HG03280 (cell line): Measurements from ENCODE around the gene TSEN2.
A peak's percentile ranks its signal among the peaks of the same experiment; 100 is the strongest.
"Not testable (repeated sequence)": the region's sequence is repeated elsewhere in the genome, so short reads cannot be mapped to it uniquely, and the experiment has no call there.

Experiments
- ATAC-seq: cut with Tn5 transposase; IDR thresholded peaks from one replicate; pipeline ENCODE4 v1.9.1; 2021; ENCODE audit warnings: mild to moderate bottlenecking, moderate library complexity; ENCODE audit not compliant: unreplicated experiment

TSEN2 gene

DNA sequence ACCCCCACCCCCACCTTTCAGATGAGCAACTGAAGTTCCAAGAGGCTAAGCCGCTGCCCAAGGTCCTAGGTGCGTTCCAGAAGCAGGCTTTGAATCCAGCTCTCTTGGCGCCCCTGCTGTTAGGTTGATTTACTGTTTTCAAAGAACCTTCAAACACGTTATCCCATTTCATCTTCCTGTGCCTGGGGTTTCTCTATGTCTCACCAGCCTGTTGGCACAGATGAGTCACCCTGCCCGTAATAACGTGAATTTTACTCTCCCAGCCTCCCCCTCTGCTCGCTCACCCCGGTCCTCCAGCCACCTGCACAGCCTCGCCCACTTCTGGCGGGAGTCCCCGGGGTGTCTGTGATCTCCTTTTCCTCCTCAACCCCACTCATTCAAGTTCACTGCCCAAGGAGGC, 13.0 kb upstream of the TSEN2 start:
- no peak for ATAC-seq

DNA sequence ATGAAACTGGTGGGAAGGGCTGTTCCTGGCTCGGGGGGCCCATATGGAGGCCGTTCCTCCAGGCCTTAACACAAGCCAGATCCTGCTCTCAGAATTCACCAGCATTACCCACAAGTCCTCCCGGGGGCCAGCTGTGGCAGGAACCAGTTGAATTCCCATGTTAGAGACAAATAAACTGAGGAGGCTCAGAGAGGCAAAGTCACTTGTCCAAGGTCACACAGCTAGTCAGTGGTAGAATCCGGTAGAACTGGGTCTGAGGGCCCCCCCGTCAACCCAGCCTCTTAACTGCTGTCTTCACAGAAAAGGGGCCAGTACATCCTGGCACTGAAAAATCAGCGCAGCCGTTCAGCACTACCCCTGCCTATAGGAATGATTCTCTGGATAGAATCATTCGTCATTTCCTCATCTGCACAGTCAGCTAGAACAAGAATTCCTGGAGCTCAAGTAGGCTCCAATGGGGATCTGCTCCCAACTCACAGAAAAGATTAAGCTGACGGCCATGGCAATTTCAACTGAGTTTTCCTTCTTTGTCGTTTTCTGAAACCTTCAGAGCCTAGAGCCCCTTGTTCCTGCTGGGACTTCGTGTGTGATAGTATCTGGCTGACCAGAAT, 12.2 kb upstream of the TSEN2 start:
- ATAC-seq = no peak

DNA sequence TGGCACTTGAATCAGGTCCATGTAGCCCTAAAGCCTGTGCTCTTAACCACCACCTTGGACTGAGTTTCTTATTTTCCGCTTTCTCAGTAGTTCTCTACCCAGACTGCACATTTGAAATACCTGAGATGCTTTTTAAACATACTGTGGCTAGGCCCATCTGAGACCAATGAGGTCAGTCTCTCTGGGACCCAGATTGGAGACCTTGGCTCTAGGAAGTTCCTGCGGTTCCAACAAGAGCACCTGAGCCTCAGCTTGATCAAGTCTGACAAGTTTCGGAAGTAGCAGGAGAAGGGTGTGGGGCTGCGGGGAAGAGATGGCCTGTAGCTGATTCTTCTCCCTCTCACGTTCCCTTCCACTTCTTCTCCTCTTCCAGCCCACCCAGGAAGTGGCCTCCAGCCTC, 11.5 kb upstream of the TSEN2 start:
- no peak for ATAC-seq

DNA sequence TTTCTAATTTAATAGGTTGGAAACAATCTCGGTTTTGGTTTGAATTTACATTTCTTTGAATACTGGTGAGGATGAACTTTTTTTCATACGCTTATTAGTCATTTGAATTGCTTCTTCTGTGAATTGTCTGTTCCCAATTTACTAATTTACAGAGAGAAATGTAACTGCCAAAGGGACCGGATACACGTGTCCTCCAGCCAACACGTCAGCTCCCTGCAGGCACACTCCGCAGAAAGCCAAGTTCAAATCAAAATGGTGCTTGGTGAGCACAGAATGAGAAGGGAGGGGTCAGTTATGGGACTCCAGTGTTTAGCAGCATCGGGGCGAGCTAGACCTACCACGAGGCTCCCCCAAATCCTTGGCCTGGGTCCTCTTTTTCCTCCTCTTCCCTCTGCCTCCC, 10.8 kb upstream of the TSEN2 start:
- ATAC-seq = no peak

DNA sequence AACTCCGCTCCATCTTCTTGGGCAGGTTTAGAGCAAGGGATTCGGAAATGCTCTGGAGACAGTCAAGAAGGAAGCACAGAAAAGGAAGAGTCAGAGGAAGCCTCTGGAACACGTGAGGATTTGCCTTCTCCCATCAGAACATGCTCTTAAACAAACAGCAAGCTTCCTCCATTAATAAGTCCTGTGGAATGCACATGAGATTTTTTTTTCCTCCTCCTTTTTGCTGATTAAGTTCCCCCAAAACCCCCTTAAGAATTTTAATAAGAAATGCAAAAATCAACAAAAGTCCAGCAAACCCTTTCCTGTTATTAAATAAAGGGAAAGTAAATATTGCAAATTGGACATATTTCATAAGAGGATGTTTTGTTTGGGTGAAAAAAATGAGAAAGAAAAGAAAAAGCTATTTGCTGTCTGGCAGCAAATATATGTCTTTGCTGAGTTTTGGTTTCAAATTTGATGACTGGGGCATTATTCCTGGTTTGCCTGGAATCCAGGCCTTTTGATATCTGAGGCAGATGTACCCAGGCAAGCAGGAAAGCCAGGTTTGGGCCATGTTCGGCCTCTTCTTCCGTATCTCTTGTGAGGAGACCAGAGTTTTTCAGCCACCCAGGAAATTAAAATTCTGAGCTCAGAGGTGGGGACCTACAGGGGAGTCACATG, 7.9 kb upstream of the TSEN2 start:
- no peak for ATAC-seq

DNA sequence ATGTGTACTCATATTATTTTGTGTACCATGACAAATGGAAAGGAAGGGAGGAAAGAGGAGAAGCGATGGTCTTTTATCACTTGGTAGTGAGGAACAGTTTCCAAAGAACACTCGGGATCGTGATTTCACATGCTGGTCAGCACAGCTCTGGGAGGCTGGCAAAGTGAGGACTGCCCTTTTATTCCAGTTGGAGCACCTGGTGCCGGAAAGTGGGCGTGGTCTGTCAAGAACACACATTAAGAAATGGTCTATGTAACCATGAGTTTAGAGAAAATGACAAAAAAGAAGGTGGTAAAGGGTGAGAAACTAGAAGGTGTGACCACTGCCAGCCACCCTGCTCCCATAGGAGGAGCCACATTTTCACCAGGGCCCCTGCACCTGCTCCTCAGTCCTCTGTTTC, 7.0 kb upstream of the TSEN2 start:
- ATAC-seq = no peak

DNA sequence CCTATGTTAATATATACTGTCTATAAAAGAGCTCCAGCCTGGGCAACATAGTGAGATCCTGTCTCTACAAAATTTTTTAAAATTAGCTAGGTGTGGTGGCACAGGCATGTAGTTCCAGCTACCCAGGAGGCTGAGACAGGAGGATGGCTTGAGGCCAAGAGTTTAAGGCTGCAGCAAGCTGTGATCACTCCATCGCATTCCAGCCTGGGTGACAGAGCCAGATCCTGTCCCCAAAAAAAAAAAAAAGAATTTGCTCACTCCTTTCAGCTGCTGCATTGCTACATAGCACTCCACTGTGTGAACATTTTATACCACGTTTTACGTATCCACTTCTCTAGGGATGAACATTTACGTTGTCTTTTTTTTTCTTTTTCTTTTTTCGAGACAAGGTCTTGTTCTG, 6.0 kb upstream of the TSEN2 start:
- ATAC-seq = no peak

DNA sequence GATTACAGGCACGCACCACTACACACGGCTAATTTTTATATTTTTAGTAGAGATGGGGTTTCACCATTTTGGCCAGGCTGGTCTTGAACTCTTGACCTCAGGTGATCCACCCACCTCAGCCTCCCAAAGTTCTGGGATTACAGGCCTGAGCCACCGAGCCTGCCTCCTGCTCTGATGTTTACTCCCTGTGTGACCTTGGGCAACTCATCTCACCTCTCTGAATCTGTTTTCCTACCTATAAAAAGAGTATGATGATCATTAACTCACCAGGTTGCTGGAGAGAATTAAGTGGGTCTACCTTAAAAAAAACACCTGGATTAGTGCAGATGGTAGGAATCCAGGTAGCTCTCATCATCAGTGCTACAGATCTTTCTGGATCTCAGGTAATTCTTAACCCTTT, 5.1 kb upstream of the TSEN2 start:
- not testable (repeated sequence) for ATAC-seq

DNA sequence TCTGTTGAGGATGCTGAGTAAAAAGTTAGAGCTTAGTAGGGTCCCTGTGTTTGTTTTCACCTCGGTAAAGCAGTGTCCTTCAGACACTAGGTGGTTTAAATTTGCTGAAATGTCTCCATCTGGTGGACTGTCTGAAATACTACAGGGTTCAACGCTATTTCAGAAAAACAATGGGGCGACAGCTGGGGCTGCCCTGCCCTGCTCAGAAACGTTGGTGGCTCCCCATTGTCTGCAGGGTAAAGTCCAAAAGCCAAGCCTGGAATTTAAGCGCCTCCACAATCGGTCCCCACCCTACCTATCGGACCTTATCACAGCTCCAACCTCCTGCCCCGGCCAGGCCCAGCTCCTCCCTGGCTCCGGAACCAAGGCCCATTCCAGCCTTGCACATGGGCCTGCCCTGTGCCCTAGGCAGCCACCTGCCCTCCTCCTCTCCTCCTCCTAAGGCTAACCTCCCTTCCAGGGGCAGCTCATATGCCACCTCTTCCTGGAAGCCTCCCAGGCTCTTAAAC, 4.3 kb upstream of the TSEN2 start:
- no peak for ATAC-seq

DNA sequence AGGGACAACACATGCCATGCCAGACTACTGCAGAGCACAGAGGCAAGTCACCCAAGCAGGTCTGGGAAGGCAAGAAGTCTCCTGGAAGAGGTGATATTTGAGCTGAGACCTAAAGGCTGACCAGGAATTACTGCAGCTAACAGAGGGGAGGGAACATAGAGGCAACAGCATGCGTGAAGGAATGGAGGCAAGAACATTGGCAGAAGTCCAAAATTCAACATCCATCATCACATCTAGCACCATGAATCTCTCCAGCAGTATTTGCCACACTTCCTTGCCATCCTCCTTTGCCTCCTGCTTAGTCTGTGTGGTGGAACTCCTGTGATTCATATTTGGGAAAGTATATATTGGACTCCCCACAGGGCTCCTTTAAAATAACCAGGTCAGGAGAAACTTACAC, 870 bp upstream of the TSEN2 start:
- no peak for ATAC-seq

DNA sequence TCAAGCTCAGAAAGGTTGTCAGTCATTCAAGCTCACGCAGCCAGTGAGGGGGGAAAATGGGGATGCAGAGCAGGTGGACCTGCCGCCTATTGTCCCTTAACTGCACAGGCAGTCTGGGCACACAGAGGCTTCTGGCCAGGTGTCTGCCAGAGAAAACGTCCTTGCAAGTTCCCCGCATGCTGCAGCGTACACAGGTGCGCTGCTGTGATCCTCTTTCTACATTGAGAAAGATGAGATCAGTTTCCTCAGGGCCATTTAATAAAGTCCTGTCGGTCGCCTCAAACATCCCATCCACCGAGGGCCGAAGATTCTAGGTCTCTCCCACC, 445 bp upstream of the TSEN2 start:
- ATAC-seq = peak; percentile 5

DNA sequence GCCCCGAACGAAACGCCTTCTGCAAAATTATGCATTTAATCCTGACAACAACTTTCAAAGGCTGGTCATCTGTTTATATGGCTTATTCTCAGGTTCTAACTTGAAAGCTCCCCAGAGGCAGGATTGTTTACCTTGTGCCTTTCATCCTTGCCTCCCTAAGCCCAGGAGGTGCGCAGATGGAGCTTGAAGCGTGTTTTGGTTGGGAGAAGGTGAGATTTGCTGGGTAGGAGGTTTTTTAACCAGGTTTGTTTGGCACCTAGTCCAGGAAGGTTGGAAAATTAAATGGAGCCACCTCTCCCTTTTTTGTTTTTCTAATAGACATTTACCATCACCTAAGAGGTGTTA, 675 bp downstream of the TSEN2 start:
- ATAC-seq = no peak

DNA sequence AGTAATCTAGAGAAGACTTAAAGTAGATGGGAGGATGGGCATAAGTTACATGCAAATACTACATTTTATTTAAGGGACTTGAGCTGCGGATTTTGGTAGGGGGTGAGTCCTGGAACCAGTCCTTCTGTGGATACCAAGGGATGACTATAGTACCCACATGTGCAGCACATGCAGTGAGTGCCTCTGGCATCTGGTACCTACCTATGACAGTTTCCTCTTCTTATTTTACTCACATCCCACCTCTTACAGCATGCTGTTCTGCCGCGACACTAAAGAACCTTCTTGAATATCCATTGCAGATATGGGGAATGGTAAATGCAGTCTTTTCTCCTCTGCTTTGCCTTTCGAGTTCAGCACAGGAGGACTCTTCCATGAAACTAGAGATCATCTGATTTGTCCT, 1.7 kb downstream of the TSEN2 start:
- ATAC-seq = no peak

DNA sequence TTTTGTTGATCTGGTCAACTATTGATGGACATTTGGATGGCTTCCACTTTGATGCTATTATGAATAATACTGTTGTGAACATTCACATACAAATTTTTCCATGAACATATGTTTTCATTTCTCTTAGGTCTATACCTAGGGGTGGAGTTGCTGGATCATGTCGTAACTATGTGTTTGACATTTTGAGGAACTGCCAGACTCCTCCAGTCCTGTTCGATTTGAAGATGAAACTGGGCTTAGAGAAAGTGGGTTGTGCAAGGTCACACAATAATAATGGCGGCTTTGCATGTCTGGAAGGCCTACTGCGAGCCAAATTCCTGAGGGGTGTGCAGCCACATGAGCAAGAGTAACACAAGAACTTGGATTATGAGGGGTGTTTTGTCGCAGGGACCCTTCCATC, 2.6 kb downstream of the TSEN2 start:
- ATAC-seq = no peak

DNA sequence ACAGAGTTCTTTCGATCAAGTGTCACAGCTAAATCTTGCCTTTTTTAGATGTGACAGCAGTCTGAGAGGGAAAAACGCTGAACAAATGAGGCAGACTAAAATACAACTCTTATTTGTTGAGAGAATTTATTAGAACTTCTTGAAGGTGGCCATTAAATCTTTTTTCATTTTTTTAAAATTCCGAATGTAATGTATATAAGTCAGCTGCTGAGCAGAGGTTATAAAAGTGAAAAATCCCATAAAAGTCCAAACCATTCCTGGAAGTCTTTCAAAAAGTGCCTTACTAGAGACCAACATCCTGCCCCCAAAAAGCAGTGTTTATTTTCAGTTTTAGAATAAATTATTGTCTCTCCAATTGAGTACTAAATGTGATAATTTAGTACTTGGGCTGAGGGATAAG, 3.1 kb downstream of the TSEN2 start:
- ATAC-seq = no peak

DNA sequence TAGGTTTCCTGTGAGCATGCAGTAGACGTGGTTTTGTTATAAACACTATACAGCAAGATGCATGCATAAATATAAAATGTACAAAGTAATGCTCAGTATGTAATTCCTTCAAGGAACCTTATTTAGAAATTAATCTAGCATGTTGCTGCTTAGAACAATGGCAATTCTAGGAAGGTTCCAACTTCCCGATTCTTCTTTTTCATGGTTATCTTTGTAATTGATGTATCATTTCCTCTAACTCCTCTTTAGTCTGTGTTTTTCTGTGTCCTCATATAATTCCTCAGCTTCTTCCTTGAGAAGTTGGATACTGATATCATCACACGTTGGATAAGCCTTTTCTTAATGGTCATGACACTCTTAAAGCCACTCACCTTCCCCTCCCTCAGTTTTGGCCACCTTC, 3.5 kb downstream of the TSEN2 start:
- no peak for ATAC-seq

DNA sequence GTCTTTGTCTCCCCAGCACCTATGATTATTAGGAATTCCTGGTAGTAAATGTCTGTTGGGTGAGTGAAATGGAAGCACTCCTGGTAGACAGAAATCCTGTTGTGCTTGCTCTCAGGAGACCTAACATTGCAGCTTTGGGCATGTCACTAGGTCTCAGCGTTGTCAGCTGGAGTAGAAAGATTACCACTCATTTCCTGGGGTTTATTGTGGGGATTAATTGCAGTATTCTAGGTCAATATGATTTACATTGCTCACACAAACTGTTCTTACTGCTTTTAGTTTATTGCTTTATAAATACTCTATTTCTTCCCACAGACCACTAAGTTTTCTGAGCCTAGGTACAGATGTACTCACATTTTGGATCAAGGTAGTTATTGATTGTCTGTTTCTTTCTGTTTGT, 5.1 kb downstream of the TSEN2 start:
- no peak for ATAC-seq

DNA sequence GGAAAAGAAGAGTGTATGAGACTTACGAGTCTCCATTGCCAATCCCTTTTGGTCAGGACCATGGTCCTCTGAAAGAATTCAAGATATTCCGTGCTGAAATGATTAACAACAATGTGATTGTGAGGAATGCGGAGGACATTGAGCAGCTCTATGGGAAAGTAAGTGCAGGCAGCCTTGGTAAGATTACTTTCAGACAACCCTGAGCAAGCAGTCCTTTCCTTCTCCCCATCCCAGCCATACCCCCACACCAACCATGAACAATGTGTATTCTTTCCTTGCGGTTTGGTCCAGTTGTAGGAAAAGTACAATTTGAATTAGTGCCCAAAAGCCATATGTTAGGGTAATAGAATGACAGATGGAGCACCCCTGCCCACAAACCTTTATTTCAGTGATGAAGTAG, 5.6 kb downstream of the TSEN2 start:
- ATAC-seq = no peak

DNA sequence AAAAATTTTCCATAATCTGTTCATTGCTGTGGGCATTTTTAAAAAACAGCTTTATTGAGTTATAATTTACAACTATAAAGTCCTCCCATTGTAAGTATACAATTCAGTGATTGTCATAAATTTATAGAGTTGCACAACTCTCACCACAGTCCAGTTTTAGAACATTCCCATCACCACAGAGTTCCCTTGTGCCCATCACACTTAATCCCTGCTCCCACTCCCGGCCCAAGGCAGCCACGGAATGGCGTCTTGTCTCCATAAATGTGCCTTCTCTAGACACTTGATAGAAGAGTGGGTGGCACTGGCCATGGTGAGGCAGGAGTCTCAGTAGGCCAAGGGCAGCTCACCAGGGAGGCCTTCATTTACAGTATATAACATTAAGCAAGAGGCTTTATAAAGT, 6.3 kb downstream of the TSEN2 start:
- ATAC-seq = no peak

DNA sequence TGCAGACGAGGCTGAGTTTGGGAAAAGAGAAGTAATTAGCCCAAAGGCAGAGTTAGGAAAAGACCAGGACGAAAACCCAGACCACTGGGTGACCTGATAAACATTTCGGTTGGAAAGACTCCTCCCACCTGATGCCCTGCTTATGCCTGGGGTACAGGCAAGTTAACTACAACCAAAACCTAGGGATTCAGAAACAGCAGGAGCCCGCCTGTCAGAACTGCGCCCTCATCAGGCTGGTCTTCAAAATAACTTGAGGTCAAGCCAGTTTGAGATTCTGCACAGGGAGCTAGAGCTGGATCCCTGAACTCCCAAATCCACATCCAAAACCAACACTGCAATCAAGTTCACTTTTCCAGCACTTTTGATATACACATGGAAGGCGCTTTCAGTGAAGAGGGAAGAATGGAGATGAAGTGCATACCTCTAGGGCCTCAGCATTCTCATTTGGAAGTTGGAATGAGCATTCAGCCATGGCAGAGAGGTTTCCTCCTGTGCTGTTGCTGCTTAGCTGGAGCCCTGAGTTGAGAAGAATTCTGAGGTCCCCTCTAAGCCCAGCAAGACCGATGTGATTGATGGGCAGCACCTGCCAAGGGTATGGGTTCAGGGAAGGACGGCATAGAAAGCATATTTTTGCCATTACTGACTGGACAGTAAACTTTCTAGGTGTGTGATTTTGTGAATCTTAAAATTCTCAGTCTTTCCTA, 11.6 kb downstream of the TSEN2 start:
- no peak for ATAC-seq

DNA sequence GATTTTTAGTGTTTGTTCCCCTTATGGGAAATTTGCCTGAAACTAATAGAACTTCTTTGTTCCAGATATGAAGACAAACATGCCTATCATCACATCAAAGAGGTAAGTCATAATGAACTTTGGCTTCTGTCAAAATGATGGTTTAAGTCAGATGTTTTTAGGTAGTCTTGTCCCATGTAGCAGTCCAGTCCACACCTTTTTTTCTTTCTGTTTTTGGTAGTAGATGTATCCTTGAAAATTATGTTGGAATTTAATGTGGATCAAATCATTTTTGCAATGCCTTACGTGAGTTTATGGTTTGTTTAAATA, 12.1 kb downstream of the TSEN2 start:
- ATAC-seq = no peak

DNA sequence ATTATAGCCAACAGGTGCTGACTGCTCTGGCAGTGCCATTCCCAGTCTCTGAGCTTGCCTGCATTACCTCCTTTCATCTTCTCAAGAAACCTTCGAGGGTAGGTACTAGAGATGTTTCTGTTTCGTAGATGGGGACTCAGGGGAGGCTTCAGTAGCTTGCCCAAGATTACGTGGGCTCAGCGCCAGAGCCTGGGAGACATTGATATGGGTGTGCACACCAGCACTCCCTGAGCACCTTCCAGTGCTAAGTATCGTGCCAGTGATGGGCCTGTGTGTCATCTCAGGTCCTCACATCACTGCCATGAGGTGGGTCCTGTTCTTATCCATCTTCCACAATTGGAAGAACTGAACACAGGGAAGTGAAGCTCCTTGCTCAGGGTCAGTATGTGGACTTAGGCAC, 15.2 kb downstream of the TSEN2 start:
- ATAC-seq = no peak
